Esophagus muscularis mucosa (tissue), 4 donors: ENCODE measurements around the gene CIITA.

Experiments used
- EP300 ChIP-seq: sonication (generic); formaldehyde crosslinking; IDR thresholded peaks from one replicate; pipeline ENCODE4 v1.6.1; 2017; ENCODE audit warnings: antibody characterized with exemption
- POLR2A ChIP-seq: fragments of 450-650 bp; IDR thresholded peaks from one replicate; pipeline ENCODE4 v1.6.1; 2017; ENCODE audit warnings: antibody characterized with exemption, moderate library complexity, mild to moderate bottlenecking, low read depth
- TF ChIP-seq, protein P1 (sequence below), 3 experiments: fragments of 200-600 bp in 2 of 3; fragments of 450-650 bp in 1 of 3; sonication (generic) in 2 of 3; IDR thresholded peaks; one replicate each; pipeline ENCODE4 v1.5.1; 2017 to 2019; ENCODE audit warnings: antibody characterized with exemption in 3 of 3, mild to moderate bottlenecking in 2 of 3, moderate library complexity in 1 of 3

DNA sequence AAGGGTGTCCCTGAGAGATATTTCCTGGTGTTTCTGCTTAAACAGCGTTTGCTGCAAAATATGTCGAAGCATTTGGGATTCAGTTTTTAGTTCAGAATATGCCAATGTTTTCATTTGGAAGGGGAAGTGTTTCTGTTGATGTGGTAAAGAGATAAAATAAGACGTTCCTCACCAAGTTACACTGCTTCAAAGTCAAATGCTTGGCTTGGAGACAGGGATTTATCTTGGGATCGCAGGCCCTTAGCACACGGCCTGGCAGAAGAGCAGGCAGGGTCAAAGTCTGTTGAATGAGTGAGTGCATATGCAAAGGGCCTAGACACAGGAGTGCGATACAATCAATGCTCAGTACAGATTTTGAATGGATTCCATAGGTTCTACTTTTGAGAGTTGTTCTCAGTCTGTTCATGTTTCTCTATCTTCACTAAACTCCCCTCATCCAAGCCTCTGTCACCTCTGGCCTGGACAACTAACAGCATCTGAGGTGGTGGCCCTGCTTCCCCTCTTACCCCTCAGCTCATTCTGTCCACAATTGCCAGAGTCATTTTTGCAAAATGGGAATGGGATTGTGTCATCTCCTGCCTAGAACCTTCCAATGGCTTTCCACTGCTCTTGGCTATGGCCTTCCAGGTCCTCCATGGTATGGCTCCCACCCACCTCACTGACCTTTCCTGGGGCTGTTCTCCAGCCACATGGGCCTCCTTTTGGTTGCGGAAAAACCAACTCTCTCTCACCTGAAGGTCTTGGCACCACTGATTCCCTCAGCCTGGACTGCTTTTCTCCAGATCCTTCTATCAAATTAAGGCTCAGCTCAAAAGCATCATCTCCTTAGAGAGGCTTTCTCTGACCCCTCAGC, 62.0 kb downstream of the CIITA start:
- TF ChIP-seq, protein P1, sequence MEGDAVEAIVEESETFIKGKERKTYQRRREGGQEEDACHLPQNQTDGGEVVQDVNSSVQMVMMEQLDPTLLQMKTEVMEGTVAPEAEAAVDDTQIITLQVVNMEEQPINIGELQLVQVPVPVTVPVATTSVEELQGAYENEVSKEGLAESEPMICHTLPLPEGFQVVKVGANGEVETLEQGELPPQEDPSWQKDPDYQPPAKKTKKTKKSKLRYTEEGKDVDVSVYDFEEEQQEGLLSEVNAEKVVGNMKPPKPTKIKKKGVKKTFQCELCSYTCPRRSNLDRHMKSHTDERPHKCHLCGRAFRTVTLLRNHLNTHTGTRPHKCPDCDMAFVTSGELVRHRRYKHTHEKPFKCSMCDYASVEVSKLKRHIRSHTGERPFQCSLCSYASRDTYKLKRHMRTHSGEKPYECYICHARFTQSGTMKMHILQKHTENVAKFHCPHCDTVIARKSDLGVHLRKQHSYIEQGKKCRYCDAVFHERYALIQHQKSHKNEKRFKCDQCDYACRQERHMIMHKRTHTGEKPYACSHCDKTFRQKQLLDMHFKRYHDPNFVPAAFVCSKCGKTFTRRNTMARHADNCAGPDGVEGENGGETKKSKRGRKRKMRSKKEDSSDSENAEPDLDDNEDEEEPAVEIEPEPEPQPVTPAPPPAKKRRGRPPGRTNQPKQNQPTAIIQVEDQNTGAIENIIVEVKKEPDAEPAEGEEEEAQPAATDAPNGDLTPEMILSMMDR (IDR thresholded peaks at IDR 0.05): no peak
- TF ChIP-seq POLR2A (no peak), EP300 (no peak)
